Glutamatergic neuron (in vitro differentiated cells): ENCODE data around the gene LAMA3. TPM values are rescaled to one million over a fixed set of nuclear protein-coding genes. Genes with fewer than 3 reads are reported as not detected.

Experiments
- DNase-seq: peaks from one replicate; pipeline ENCODE4 v3.0.0; 2022
- H3K27ac Mint-ChIP-seq: one replicate; pipeline ENCODE4 v1.8.0; 2020; ENCODE audit warnings: mild to moderate bottlenecking, mixed read lengths, inconsistent platforms; ENCODE audit not compliant: unreplicated experiment
- H3K27me3 Mint-ChIP-seq: one replicate; pipeline ENCODE4 v1.8.0; 2020; ENCODE audit warnings: mild to moderate bottlenecking, moderate library complexity, mixed read lengths, inconsistent platforms; ENCODE audit not compliant: unreplicated experiment
- H3K36me3 Mint-ChIP-seq: one replicate; pipeline ENCODE4 v1.8.0; 2020; ENCODE audit warnings: mild to moderate bottlenecking, mixed read lengths, inconsistent platforms; ENCODE audit not compliant: unreplicated experiment
- H3K4me1 Mint-ChIP-seq: one replicate; pipeline ENCODE4 v1.8.0; 2020; ENCODE audit warnings: mild to moderate bottlenecking, low read depth, mixed read lengths, inconsistent platforms; ENCODE audit not compliant: unreplicated experiment
- H3K4me3 Mint-ChIP-seq: one replicate; pipeline ENCODE4 v1.8.0; 2020; ENCODE audit warnings: mild to moderate bottlenecking, mixed read lengths, inconsistent platforms; ENCODE audit not compliant: unreplicated experiment
- H3K9me3 Mint-ChIP-seq: one replicate; pipeline ENCODE4 v1.8.0; 2020; ENCODE audit warnings: mild to moderate bottlenecking, moderate library complexity, mixed read lengths, inconsistent platforms; ENCODE audit not compliant: unreplicated experiment
- CTCF ChIP-seq: fragments of 200-600 bp; sonication (generic); IDR thresholded peaks from one replicate; pipeline ENCODE4 v1.5.0; 2021; ENCODE audit not compliant: partially characterized antibody, unreplicated experiment
- total RNA-seq: library from RNA; stranded (reverse); fragmentation: NEBNext Ultra II Directional; extraction: Animal tissue kit (Norgen Biotek cat#: 25700); gene quantifications from one replicate; pipeline ENCODE4 v1.2.1, GENCODE V29; 2021; ENCODE audit not compliant: unreplicated experiment

The LAMA3 gene
- total RNA-seq, 1 donor from 2014 or later, result 2.1 TPM

GRCh38 chr18:23743733-23744333, 54.6 kb downstream of the LAMA3 start:
- H3K4me1 Mint-ChIP-seq, result no peaks in the 10 kb centered on the region
- H3K36me3 Mint-ChIP-seq, result peaks cover 8% of the 10 kb centered on the region
- TF ChIP-seq CTCF, result no peak
- DNase-seq, result no peak
- no peak overlapping the region for H3K27ac Mint-ChIP-seq
- H3K4me3 Mint-ChIP-seq, result no peak overlapping the region
- no peaks in the 10 kb centered on the region for H3K27me3 Mint-ChIP-seq
- H3K9me3 Mint-ChIP-seq, result no peaks in the 10 kb centered on the region

GRCh38 chr18:23745366-23745765, 56.1 kb downstream of the LAMA3 start:
- no peaks in the 10 kb centered on the region for H3K9me3 Mint-ChIP-seq
- H3K4me3 Mint-ChIP-seq, result no peak overlapping the region

GRCh38 chr18:23746851-23747250, 57.6 kb downstream of the LAMA3 start:
- Mint-ChIP-seq H3K4me1 (no peaks in the 10 kb centered on the region), H3K27ac (no peak overlapping the region), H3K27me3 (no peaks in the 10 kb centered on the region)

More at GRCh38 chr18:23745366-23745765, 56.1 kb downstream of the LAMA3 start:
- Mint-ChIP-seq H3K27me3 (no peaks in the 10 kb centered on the region), H3K27ac (no peak overlapping the region), H3K36me3 (peaks cover 8% of the 10 kb centered on the region), H3K4me1 (no peaks in the 10 kb centered on the region)
- DNase-seq, result no peak
- TF ChIP-seq CTCF, result no peak

GRCh38 chr18:23752363-23752762, 63.1 kb downstream of the LAMA3 start:
- Mint-ChIP-seq H3K36me3 (peaks cover 4% of the 10 kb centered on the region), H3K27me3 (no peaks in the 10 kb centered on the region), H3K4me3 (no peak overlapping the region), H3K27ac (no peak overlapping the region), H3K4me1 (no peaks in the 10 kb centered on the region), H3K9me3 (no peaks in the 10 kb centered on the region)
- TF ChIP-seq CTCF, result no peak
- no peak for DNase-seq

More at GRCh38 chr18:23746851-23747250, 57.6 kb downstream of the LAMA3 start:
- no peak for TF ChIP-seq CTCF
- DNase-seq, result no peak
- peaks cover 8% of the 10 kb centered on the region for H3K36me3 Mint-ChIP-seq
- no peaks in the 10 kb centered on the region for H3K9me3 Mint-ChIP-seq
- H3K4me3 Mint-ChIP-seq, result no peak overlapping the region

GRCh38 chr18:23752796-23753195, 63.5 kb downstream of the LAMA3 start:
- Mint-ChIP-seq H3K27ac (no peak overlapping the region), H3K9me3 (no peaks in the 10 kb centered on the region), H3K4me3 (no peak overlapping the region), H3K27me3 (no peaks in the 10 kb centered on the region), H3K36me3 (no peaks in the 10 kb centered on the region), H3K4me1 (no peaks in the 10 kb centered on the region)
- DNase-seq, result no peak
- TF ChIP-seq CTCF, result no peak
